ENCODE results near the gene LAMA5.

Gene LAMA5

DNA sequence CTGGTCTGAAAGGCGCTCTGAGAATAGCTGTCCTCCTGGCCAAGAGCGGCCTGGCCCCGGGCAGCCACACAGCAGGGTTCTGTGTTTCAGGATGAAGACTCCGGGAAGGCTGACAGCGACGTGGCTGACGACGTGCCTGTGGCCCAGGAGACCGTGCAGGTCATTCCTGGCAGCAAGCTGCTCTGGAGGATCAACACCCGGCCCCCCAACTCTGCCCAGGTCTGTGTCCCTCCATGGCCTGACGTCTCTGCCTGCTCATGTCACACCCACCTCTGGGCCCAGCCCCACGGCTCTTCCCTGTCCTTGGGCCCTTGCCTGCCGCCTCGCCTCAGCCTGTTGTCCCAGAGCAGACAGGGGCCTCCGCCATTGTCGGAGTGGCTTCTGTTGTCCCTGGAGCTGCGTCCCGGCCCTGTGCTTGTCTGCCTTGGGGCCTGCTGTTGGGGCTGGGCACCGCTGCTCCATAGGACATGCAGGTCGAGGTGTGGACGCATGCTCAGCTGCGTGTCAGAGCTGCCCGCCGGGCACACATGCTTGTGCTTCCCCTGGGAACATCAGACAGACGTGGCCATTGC, 80.5 kb downstream of the LAMA5 start:
- no peak for DNase-seq (ENCODE audit: low spot score)

DNA sequence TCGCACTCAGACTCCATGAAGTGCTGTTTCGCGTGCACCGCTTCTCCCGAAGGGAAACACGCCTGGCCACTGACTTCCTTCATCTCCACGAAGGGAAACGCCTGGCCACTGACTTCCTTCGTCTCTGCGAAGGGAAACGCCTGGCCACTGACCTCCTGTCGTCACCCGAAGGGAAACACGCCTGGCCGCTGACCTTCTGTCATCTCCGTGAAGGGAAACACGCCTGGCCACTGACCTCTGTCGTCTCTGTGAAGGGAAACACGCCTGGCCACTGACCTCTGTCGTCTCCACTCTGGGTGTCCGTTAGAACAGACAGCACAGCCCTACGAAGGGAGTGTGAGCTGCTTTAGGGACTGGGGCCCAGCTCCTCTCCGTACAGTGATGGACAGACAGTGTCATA, 81.4 kb downstream of the LAMA5 start:
- DNase-seq (ENCODE audit: low spot score): no peak

DNA sequence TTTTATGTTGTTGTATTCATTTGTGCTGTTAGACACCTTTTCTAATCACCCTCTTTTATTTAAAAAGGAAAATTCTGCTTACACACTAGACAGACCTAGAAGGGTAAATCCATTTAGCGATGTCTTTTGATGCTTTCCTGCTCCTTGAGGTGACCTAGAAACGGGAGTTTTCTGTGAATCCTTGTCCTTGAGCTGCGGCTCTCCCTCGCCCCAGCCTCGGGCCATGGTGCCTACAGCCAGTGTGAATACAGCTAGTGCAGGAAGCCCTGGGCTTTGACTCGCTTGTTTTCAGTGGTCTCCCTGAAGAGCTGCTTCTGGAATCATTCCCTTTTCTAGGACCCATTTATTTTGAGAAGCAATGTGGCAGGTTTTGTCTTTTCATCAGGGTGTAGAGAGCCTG, 82.0 kb downstream of the LAMA5 start:
- no peak for DNase-seq (ENCODE audit: low spot score)

DNA sequence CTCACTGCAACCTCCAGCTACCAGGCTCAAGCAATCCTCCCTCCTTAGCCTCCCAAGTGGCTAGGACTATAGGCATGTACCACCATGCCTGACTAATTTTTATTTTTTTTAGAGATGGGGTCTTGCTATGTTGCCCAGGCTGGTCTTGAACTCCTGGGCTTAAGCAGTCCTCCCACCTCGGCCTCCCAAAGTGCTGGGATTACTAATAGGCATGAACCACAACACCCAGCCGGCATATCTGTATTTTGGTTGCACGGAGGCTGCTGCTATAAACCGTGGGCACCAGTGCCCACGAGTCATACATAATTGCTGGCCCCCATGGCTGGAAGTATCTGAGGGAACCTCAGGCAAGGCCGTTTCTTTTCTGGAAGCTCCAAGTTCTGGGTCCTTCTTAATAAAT, 82.7 kb downstream of the LAMA5 start:
- DNase-seq (ENCODE audit: low spot score): no peak

DNA sequence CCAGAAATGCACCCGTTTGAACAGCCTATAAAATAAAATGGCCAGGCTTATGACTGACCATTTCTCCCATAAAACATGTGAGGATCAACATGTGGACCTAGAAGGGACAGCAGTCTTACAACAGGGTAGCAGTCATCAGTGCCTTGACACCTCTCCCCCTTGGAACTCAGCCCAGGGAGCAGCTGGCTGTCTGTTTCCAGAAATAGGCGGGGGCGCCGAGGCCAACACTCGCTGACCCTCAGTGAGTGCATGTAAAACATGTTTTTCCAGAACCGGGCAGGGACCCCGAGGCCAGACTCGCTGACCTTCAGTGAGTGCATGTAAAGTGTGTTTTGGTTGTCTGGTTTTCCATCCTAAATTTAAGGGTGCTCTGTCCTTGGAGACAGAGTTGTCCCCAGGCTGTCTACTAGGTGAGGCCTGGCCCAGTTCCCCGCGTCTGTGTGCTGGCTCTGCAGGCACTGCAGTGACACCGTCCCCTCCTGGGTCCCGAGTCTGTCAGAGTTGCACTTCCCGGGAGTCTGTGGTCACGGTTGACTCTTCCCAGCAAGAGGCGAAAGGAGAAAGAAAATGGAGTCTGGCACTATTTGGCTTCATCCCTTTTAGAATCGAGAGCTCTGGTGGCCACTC, 84.1 kb downstream of the LAMA5 start:
- no peak for DNase-seq (ENCODE audit: low spot score)

DNA sequence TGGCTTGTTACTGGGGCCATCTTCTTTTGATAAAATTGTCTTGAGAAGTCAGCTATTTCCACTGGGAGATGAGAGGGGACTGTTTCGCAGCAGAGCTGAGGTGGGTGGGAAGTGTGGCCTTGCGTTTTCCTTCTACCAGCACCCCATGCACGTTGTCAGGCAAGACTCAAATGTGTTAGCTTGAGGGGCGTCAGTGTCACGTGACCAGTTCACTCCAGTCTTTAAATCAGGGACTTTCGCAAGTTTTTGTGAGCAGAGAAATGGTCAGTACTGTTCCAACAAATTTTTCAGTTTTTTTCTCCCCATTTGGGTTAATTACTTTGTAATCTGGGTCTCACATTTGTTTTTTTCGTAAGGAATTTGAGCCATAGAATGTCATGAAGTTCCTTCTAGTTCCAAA, 85.0 kb downstream of the LAMA5 start:
- no peak for DNase-seq (ENCODE audit: low spot score)

DNA sequence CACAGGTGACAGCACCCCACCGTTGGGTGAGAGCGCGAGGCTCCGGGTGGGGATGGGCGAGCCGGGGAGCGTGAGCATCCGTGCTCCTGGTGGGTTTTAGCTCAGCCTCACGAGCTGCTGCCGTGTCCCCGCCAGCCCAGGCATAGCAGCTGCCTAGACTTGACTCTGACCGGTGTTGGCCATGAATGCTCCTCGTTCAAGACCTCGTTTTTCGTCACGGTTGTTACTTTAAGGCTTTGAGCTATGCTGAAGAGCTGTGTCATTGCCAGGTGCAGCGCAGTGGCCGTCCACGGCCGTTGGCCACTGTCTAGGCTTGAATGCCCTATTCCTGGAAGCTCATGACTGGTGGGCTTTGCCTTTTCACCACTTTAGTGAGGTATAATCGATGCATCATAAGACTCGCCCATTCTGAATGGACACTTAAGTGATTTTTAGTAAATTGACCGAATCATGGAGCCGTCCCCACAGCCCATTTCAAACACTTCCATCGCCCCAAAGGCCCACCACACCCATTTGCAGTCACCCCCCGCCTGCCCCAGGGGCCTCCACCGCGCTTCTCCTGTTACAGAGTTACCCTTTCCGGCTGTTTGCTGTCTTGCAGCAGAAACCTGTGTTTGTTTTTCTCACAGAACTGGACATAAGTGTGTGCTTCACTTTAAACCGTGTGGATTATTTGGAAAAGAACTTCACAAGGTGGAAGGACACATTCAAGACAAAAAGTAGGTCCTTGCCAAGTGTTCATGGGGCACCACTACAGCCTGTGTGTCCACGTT, 85.8 kb downstream of the LAMA5 start:
- DNase-seq (ENCODE audit: low spot score): no peak

DNA sequence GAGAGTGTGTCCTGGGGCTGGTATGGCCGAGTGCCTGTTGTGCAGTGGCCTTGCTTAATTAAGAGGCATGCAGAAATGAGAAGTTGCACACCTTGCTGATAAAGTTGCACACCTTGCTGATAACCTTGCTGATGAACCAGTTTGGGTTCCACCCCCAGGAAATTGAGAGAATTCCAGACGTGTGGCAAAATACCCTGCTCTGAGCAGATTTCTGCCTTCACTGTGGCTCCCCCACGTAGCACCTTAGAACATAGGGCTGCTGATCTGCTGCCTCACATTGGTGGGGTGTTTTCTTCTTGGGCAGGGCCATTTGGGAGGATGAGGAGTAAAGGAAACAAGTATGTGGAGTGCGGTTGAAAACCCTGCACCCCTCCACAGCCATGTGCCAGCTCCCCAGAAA, 86.8 kb downstream of the LAMA5 start:
- DNase-seq (ENCODE audit: low spot score): no peak

DNA sequence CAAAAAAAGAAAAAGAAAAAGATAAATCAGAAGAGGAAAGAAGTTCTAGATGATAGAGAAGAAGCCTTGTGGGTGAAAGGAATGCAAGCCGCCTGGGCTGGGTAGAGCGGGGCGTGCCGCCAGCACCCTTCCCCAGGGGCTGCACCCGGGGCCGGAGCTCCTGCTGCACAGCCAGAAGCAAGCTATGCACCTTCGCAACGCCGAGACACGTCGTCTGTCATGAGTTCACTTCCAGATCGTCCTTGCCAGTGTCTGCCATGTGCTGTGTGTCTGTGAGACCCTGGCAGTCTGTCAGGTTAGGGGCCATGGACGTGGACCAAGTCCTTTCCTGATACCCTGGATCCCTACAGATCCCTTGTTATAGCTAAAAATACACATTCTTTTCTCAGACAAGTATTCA, 89.9 kb downstream of the LAMA5 start:
- no peak for DNase-seq (ENCODE audit: low spot score)

DNA sequence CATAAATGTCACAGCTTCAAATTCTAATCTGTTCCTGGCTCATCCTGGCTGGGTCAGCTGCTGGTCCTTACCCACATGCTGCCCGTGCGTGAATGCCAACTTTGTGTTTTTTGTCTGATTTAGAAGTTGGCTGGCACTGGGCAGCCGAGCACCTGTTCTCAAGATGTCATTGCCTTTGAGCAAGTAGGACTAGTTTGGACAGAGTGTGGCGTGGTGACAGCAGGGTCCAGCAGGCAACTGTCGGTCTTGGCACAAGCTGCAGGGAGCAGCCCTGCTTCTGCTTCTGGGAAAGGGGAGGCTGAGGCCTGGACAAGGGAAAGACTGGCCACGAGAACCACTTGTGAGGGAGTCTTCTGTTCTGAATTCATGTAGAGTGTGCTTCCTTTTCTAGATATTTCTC, 90.7 kb downstream of the LAMA5 start:
- no peak for DNase-seq (ENCODE audit: low spot score)

DNA sequence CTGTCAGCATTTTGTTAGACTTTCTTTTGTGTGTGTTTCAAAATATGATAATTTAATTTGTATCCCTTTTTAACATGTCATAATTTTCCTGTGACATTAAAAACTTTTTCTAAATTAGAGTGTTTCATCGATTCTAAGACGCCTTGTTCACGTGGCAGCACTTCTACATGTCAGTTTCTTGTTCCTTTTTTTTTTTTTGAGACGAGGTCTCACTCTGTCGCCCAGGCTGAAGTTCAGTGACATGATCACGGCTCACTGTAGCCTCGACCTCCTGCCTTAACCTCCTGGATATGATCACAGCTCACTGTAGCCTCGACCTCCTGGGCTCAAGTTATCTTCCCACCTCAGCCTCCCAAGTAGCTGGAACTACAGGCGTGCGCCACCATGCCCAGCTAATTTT, 91.9 kb downstream of the LAMA5 start:
- no peak for DNase-seq (ENCODE audit: low spot score)

DNA sequence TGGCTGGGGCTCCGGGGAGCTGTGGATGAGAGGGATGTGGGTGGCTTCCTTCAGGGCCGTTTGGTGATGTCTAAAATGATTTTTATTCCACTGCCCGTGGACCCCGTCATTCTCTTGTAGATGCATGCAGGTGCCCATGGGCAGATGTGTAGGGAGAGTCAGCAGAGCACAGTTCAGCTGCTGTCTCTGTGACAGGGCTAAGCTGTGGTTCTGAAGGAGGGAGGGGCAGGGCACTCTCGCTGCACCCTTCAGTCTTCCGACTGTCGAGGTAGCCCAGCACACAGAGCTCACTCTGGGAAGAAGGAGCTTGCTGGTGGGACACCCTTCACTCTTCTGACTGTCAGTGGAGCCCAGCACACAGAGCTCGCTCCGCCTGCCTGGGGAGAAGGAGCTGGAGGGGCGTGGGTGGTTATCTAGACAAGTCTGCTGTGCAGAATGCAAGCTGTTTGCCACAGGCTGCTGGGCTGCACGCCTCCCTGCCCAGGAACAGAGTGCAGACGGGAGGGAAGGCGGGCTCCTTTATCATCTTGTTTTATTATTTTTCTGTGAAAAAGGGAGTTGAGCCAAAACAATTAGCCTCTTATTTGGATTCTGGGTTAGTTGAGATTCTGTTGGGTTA, 92.7 kb downstream of the LAMA5 start:
- no peak for DNase-seq (ENCODE audit: low spot score)

DNA sequence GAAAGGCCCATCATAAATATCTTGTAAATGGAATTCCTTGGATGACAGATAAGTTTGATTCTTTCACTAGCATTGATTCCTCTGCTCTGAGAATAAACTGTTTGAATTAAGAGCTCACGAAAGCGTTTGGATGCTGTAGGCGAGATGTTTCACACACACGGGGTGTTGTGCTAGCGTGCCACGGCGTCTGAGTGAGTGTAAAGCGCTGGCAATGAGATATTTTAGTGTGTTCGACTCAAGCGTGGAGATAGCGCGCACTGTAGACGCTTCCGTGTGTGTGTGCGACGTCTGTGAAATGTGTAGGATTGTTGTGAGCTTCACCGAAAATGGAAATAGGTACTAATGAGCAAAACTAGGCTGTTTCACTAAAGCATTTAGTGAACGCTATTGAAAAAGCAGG, 93.7 kb downstream of the LAMA5 start:
- no peak for DNase-seq (ENCODE audit: low spot score)

DNA sequence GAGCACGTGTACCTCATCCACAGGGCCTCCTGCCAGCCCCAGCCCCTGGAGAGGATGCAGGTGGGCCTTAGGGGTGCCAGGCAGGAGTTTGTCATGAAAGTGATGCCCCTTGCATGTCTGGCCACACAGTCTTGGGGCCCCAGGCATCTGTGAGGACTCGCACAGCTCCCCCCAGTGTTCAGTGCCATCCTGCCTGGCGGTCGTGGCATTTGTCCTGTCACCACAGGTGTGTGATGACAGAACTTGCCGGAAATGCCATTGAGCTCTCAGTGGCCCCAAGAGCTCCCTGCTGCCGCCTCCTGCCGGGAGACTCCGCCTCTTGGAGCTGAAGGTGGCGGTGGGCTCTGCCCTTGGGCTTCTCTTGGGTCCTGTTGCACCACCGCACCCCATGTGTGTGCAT, 94.9 kb downstream of the LAMA5 start:
- no peak for DNase-seq (ENCODE audit: low spot score)

DNA sequence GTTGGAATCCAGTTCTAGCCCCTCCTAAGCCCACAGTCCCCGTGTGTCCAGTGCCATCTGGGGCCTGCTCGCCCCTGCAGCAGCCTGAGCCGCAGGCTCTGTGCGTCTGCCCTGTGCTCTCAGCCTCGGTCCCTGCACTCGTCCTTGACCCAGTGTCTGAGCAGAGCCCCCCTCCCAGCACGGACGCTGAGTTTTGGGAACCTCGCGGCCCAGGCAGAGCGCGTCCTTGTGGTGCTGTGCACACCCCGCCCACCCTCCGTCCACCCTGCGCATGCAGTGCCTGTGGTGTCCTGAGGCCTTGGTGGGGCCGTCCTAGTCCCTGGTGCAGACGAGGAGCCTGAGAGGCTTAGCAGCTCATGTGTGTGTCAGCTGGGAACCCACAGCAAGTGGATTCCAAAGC, 97.2 kb downstream of the LAMA5 start:
- DNase-seq (ENCODE audit: low spot score): no peak

DNA sequence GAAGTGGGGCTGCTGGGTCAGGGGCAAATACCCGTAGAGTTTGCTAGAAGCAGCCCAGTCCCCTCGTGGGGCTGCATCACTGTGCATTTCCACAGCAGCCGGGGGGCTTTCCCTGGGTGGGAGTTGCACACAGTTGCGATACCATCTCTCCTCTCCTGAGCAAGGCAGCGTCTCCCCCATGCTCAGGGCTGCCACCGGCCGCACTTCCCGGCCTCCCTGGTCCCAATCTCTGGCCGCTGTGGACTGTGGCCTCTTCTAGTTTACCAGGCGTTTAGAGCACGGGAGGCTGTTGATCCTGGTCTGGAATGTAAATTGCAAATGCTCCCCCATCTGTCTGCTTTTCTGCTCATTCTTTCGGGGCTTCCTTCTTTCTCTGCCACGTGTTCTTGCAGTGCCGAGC, 97.7 kb downstream of the LAMA5 start:
- no peak for DNase-seq (ENCODE audit: low spot score)

DNA sequence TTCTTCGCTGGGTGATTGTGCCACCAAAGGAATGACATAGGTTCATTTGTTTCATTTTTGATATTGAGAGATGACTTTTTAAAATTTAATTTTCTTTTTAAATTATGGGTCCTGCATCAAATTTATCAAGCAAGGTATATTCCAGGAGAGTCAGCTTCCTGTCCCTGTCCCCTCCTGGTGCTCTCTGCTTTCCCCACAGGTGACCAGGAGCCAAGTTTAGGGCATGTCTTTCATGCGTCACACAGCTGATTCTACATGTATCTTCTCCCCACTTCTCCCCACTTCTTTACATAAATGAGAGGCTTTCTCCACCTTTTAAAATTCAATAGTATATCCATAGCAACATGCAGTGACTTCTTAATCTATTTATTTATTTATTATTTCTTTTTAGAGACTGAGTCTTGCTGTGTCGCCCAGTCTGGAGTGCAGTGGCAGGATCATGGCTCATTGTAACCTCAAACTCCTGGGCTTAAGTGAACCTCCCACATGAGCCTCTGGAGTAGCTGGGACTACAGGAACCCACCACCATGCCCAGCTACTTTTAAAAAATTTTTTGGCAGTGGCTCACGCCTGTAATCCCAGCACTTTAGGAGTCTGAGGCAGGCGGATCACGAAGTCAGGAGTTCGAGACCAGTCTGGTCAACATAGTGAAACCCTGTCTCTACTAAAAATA, 98.7 kb downstream of the LAMA5 start:
- DNase-seq (ENCODE audit: low spot score): no peak

DNA sequence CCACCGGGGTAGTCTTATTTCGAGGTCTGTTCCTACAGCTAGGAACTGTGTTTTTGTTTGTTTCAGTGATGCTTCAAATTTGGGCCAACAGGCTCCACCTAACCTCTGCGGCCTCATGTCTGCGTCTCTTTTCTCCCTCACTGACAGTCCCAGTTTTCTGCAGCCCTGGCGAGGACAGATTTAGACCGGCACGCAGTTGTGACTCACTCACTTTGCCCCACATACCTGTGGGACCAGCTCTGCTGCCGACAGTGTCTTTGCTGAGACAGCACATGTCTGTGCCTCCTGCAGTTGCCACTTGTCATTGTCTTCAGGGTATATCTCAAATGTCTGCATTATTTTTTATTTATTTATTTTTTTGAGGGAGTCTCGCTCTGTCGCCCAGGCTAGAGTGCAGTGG, 99.6 kb downstream of the LAMA5 start:
- no peak for DNase-seq (ENCODE audit: low spot score)

DNA sequence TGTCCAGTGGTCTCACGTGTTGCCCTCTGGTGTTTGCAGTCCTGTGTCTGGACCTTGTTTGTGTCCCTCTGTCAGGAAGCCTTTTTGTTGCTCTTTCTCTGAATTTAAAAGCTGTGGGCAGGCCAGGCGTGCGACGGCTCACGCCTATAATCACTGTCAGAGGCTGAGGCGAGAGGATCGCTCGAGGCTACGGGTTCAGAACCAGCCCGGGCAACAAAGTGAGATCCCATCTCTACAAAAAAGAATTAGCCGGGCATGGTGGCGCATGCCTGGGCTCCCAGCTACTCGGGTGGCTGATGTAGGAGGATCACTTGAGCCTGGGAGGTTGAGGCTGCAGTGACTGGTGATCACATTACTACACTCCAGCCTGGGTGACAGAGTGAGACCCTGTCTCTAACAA, 100.3 kb downstream of the LAMA5 start:
- no peak for DNase-seq (ENCODE audit: low spot score)

DNA sequence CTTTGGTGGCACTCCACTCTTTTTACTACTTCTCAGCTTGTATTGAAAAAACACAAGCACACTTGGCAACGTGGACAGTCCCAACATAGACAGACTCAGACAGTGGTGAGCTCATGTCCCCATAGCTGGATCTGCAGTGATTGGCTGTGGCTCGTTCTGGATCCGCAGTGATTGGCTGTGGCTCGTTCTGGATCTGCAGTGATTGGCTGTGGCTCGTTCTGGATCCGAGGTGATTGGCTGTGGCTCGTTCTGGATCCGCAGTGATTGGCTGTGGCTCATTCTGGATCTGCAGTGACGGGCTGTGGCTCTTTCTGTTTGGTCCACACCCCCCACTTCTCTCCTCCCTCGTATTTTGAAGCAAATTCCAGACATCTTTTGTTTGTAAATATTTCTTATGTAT, 100.8 kb downstream of the LAMA5 start:
- DNase-seq (ENCODE audit: low spot score): no peak

DNA sequence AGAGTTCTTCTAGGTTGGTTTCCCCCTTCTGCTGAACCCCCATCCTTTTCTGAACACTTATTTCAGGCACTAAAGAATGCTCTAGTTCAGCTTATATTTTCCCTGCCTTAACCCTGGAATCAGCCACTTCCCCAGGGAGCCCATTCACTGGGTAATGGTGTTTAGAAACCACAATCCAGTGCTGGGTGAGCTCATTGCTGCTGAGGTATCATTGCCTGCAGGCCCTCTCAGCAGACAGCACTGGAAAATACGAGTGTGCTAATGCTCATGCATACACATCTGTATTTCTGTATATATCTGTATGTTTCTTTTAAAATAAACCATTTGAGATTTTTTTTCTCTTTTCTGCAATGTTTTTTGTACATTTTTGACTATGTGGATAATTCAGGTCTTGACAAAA, 101.7 kb downstream of the LAMA5 start:
- no peak for DNase-seq (ENCODE audit: low spot score)

DNA sequence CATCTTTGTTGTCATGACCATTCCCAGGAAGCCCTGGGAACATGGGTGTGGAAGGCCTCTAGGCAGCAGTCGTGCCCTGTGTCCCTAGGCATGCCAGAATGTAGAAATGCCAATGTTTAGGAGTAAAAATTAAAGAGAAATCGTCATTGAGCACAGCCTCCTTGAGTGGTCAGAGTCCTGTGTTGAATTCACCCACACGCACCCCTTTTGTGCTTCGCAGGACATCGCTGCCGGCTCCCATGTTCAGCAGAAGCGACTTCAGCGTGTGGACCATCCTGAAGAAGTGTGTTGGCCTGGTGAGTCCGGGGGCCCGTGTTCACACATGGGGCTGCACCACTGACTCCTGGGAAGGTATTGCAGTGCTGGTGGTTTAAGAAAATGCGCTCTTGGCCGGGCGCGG, 103.7 kb downstream of the LAMA5 start:
- DNase-seq (ENCODE audit: low spot score): no peak

DNA sequence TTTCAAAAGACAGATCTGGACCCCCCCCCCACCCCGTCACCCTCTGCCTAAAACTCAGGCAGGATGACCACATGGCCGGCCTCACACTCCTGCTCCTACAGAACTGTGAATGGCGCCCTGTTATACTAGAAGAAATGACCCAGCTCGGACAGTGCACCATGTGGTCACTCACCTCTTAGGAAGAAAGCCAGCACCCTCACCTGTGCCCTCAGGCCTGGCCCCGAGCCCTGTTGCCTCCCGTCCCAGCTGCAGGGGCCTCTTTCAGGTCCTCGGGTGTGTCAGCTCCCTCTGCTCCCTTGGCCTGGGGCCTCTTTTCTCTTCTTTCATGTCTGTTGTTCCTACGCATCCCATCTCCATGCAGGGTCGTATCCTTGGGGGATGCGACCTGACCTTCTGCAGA, 105.0 kb downstream of the LAMA5 start:
- no peak for DNase-seq (ENCODE audit: low spot score)

Data from CD4-positive, alpha-beta T cell treated with Interleukin-15 for 4 hours (primary cell).